Parathyroid adenoma (tissue), 2 donors: ENCODE data around the gene TMSB15B.
"Not testable (repeated sequence)": the region's sequence is repeated elsewhere in the genome, so short reads cannot be mapped to it uniquely, and the experiment has no call there.

Experiments
- H2AFZ ChIP-seq: fragments of 300-600 bp; sonication (generic); one replicate; pipeline ENCODE4 v1.7.0; 2017; ENCODE audit warnings: antibody characterized with exemption, mild to moderate bottlenecking
- H3K27ac ChIP-seq: fragments of 300-600 bp; sonication (generic); one replicate; pipeline ENCODE4 v1.7.0; 2017
- H3K27me3 ChIP-seq: fragments of 300-600 bp; sonication (generic); one replicate; pipeline ENCODE4 v1.7.0; 2017; ENCODE audit warnings: low read length; ENCODE audit not compliant: control insufficient read depth, insufficient read depth
- H3K36me3 ChIP-seq: fragments of 300-600 bp; sonication (generic); one replicate; pipeline ENCODE4 v1.7.0; 2017; ENCODE audit warnings: low read length; ENCODE audit not compliant: control insufficient read depth, insufficient read depth
- H3K4me1 ChIP-seq: fragments of 300-600 bp; sonication (generic); one replicate; pipeline ENCODE4 v1.7.0; 2017; ENCODE audit warnings: control low read depth
- H3K4me2 ChIP-seq: fragments of 300-600 bp; sonication (generic); one replicate; pipeline ENCODE4 v1.7.0; 2017; ENCODE audit warnings: low read length
- H3K4me3 ChIP-seq: fragments of 300-600 bp; sonication (generic); one replicate; pipeline ENCODE4 v1.7.0; 2017; ENCODE audit warnings: low read depth, low read length
- H3K79me2 ChIP-seq: fragments of 300-600 bp; sonication (generic); one replicate; pipeline ENCODE4 v1.7.0; 2017; ENCODE audit warnings: control low read depth
- H3K9ac ChIP-seq: fragments of 300-600 bp; sonication (generic); one replicate; pipeline ENCODE4 v1.7.0; 2017; ENCODE audit warnings: mild to moderate bottlenecking
- H3K9me3 ChIP-seq: fragments of 300-600 bp; sonication (generic); one replicate; pipeline ENCODE4 v1.7.0; 2017; ENCODE audit warnings: low read length; ENCODE audit not compliant: control insufficient read depth
- TF ChIP-seq, protein P1 (sequence below): fragments of 300-600 bp; sonication (generic); IDR thresholded peaks from one replicate; pipeline ENCODE4 v1.7.0; 2017; ENCODE audit warnings: antibody characterized with exemption, mild to moderate bottlenecking
- donor health status: primary hyperparathyroidism.

TMSB15B gene

GRCh38 chrX:103949506-103949905 lies 12.9 kb upstream of the TMSB15B start:
- Histone ChIP-seq H3K4me2 (no peak overlapping the region), H3K36me3 (no peaks in the 10 kb centered on the region), H3K4me1 (no peaks in the 10 kb centered on the region), H3K9me3 (no peaks in the 10 kb centered on the region), H2AFZ (no peak overlapping the region), H3K79me2 (no peaks in the 10 kb centered on the region), H3K27me3 (no peaks in the 10 kb centered on the region), H3K27ac (no peak overlapping the region), H3K9ac (no peak overlapping the region), H3K4me3 (no peak overlapping the region)
- TF ChIP-seq, protein P1, sequence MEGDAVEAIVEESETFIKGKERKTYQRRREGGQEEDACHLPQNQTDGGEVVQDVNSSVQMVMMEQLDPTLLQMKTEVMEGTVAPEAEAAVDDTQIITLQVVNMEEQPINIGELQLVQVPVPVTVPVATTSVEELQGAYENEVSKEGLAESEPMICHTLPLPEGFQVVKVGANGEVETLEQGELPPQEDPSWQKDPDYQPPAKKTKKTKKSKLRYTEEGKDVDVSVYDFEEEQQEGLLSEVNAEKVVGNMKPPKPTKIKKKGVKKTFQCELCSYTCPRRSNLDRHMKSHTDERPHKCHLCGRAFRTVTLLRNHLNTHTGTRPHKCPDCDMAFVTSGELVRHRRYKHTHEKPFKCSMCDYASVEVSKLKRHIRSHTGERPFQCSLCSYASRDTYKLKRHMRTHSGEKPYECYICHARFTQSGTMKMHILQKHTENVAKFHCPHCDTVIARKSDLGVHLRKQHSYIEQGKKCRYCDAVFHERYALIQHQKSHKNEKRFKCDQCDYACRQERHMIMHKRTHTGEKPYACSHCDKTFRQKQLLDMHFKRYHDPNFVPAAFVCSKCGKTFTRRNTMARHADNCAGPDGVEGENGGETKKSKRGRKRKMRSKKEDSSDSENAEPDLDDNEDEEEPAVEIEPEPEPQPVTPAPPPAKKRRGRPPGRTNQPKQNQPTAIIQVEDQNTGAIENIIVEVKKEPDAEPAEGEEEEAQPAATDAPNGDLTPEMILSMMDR = no peak

DNA sequence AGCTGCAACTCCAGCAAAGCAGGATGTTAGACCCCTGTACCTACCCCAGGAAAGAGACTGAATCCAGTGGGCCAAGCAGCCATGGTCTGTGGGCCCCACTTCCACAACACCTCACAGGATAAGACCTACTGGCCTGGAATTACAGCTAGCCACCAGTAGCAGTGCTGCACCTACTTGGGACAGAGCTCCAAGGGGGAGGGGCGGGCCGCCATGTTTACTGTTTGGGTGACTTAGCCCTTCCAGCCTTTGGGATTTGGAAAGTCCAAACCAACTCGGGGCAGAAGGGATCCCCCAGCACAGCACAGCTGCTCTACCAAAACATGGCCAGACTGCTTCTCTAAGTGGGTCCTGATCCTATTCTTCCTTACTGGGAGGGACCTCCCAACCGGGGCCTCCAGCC lies 9.1 kb upstream of the TMSB15B start:
- Histone ChIP-seq H3K4me2 (no peak overlapping the region), H3K9ac (no peak overlapping the region), H3K9me3 (no peaks in the 10 kb centered on the region), H3K79me2 (no peaks in the 10 kb centered on the region), H3K4me3 (no peak overlapping the region), H2AFZ (no peak overlapping the region), H3K4me1 (no peaks in the 10 kb centered on the region), H3K27ac (no peak overlapping the region), H3K27me3 (no peaks in the 10 kb centered on the region), H3K36me3 (no peaks in the 10 kb centered on the region)
- TF ChIP-seq, protein P1 = no peak

DNA sequence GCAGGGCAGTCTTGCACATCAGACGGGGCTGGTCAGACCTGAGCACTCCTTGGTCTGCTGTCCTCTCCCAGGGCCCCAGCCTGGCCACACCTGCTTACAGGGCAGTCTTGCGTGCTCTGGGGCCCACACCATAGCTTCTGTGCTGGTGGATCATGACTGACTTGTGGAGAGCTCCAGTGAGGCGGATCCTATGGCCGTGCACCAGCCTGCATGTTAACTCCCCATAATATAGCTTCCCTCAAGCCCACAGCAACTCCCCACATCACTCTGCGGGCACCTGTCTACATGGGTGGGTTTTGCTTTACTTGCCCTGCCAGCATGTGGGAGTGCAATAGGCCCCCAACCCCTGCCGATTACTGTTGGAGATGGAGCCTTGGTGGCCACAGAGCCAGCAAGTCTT lies 8.2 kb upstream of the TMSB15B start:
- no peak overlapping the region for H3K4me2 ChIP-seq
- H3K27me3 ChIP-seq = no peaks in the 10 kb centered on the region
- no peak overlapping the region for H3K27ac ChIP-seq
- no peaks in the 10 kb centered on the region for H3K4me1 ChIP-seq
- TF ChIP-seq, protein P1 = no peak
- no peak overlapping the region for H3K9ac ChIP-seq
- H3K36me3 ChIP-seq = no peaks in the 10 kb centered on the region
- H3K4me3 ChIP-seq = no peak overlapping the region
- no peaks in the 10 kb centered on the region for H3K79me2 ChIP-seq
- H3K9me3 ChIP-seq = no peaks in the 10 kb centered on the region
- H2AFZ ChIP-seq = no peak overlapping the region

DNA sequence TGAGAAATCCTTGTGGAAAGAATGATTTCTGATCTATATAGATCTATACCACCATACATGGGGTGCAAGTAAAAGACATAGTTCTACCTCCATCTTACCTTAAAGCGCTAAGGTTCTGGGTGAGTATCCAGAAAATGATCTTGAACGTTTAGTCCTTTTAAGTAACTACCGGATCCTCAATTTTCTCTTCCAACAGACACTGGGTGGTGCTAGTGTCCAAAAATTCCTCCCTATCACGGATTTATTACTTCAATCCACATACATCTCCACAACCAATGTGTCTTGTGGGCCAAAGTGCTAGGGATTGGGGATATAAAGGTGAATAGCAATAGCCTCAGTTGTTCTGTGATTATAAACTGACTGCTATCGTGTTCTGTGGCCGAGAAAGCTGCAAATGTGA lies 1.8 kb upstream of the TMSB15B start:
- not testable (repeated sequence) for H2AFZ ChIP-seq, H3K27me3 ChIP-seq, H3K27ac ChIP-seq, H3K9ac ChIP-seq, H3K4me2 ChIP-seq, H3K4me3 ChIP-seq, H3K36me3 ChIP-seq, H3K9me3 ChIP-seq, H3K4me1 ChIP-seq, H3K79me2 ChIP-seq

DNA sequence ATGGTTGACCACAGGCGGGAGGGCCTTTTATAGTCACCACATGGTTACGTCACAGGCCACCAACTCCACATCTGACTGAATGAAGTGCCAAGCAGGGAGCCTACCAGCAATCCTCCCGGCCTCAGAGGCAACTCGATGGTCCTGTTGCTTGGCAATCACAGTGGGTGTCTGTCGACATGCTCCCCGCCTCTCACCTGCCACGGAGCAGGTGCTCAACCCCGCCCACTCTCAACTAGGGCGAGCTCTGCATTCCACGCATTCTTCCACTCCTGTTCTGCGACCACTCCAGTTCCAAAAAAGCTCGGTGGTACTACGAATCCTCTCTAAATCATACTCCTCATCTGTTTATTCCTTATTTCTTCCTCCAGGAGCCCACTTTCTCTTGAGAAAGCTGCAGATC lies 21.1 kb downstream of the TMSB15B start:
- not testable (repeated sequence) for H3K9ac ChIP-seq, H2AFZ ChIP-seq, H3K4me3 ChIP-seq, H3K79me2 ChIP-seq, H3K36me3 ChIP-seq, H3K4me1 ChIP-seq, H3K4me2 ChIP-seq, H3K27ac ChIP-seq, H3K27me3 ChIP-seq, H3K9me3 ChIP-seq

DNA sequence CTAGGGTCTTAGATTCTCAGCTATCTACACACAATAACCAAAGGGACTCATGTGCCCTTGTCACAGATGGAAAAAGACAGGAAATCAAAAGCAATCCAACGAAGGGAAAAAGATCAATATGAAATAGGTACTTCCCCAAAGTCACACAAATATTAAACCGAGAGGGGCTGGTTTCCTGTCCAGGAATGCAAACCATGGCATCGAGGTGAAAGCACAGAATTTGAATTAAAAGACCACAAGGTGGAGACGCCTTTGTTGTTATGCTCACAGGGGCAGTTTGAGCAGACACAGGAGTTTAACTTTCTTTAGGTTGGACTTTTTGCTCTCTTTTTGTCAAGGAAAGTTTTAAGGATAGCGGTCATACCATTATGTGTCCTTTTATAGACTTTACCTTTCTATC lies 36.8 kb downstream of the TMSB15B start:
- Histone ChIP-seq H3K9me3 (no peaks in the 10 kb centered on the region), H3K4me2 (no peak overlapping the region), H3K9ac (no peak overlapping the region), H2AFZ (no peak overlapping the region), H3K27me3 (no peaks in the 10 kb centered on the region), H3K4me3 (no peak overlapping the region), H3K4me1 (no peaks in the 10 kb centered on the region), H3K79me2 (no peaks in the 10 kb centered on the region), H3K36me3 (no peaks in the 10 kb centered on the region), H3K27ac (no peak overlapping the region)
- TF ChIP-seq, protein P1 = no peak
